OCI-LY7 (cell line): ENCODE results near the gene IGFBP4.

Experiments used
- EZH2phosphoT487 ChIP-seq: fragments of 200-600 bp; sonication (generic); IDR thresholded peaks from 2 replicates; pipeline ENCODE4 v1.6.1; 2018; ENCODE audit warnings: low read depth, borderline replicate concordance, mild to moderate bottlenecking, mixed run types, antibody characterized with exemption, low read length, moderate library complexity, mixed read lengths
- TF ChIP-seq, protein P1 (sequence below): fragments of 200-600 bp; sonication (generic); conservative IDR thresholded peaks from 2 replicates; pipeline ENCODE4 v1.5.1; 2014; ENCODE audit warnings: mild to moderate bottlenecking, antibody characterized with exemption, low read length, moderate library complexity, mixed read lengths

DNA sequence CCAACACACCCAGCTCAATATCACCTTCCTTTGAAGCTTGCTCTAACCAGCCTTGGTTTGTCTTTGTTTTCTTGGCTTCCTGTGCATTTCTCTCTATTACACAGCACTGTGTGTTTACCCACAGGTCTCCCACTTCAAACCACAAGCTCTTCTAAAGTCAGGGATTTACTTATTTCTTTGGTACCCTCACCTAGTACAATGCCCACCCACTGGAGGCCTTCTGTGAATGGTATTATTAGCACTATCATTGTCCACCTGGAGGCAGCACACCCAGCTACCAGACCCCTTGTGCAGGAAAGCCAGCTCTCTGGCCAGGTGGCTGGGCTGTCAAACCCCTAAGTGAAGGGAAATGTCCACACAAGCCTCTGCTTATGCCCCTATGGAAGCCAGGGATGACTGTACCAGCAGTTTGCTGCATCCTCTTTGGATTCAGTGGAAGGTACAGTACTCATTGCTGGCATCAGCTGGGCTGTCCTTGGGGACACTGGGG is 16.2 kb upstream of the IGFBP4 start:
- TF ChIP-seq, protein P1, sequence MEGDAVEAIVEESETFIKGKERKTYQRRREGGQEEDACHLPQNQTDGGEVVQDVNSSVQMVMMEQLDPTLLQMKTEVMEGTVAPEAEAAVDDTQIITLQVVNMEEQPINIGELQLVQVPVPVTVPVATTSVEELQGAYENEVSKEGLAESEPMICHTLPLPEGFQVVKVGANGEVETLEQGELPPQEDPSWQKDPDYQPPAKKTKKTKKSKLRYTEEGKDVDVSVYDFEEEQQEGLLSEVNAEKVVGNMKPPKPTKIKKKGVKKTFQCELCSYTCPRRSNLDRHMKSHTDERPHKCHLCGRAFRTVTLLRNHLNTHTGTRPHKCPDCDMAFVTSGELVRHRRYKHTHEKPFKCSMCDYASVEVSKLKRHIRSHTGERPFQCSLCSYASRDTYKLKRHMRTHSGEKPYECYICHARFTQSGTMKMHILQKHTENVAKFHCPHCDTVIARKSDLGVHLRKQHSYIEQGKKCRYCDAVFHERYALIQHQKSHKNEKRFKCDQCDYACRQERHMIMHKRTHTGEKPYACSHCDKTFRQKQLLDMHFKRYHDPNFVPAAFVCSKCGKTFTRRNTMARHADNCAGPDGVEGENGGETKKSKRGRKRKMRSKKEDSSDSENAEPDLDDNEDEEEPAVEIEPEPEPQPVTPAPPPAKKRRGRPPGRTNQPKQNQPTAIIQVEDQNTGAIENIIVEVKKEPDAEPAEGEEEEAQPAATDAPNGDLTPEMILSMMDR: no peak
- TF ChIP-seq EZH2phosphoT487: no peak
